ENCODE results near the gene HMOX2.

- no peak for TF ChIP-seq EP300 (IDR thresholded peaks at IDR 0.05)
- TF ChIP-seq CTCF (IDR thresholded peaks at IDR 0.05): no peak
- no peak for TF ChIP-seq POLR2AphosphoS5 (IDR thresholded peaks at IDR 0.05)
- no peak for TF ChIP-seq POLR2A (IDR thresholded peaks at IDR 0.05; ENCODE audit: low read depth)
These were observed 36.3 kb downstream of the HMOX2 start for GRCh38 chr16:4512473-4512872.

All from esophagus muscularis mucosa (tissue), 4 donors.